ENCODE results near the gene LRRC43. TPM values are rescaled to one million over a fixed set of nuclear protein-coding genes. Genes with fewer than 3 reads are reported as not detected.

Gene LRRC43
- total RNA-seq, 2 donors from 2014 or later, result 0.53 to 0.57 TPM

GRCh38 chr12:122244565-122245371 lies 61.8 kb downstream of the LRRC43 start:
- TF ChIP-seq CTCF (IDR thresholded peaks at IDR 0.05), result no peak

GRCh38 chr12:122245553-122245952 lies 62.6 kb downstream of the LRRC43 start:
- no peaks in the 10 kb centered on the region for H3K9me3 ChIP-seq
- TF ChIP-seq CTCF (IDR thresholded peaks at IDR 0.05), result no peak
- H3K36me3 ChIP-seq, result peaks cover 4% of the 10 kb centered on the region
- no peak overlapping the region for H3K9ac ChIP-seq (ENCODE audit: low read depth in 2 of 2, low read length in 2 of 2)
- DNase-seq, result no peak
- H3K4me1 ChIP-seq, result no peaks in the 10 kb centered on the region
- intact Hi-C loops (cut with DNase I), result no loop called here
- no peak overlapping the region for H3K4me3 ChIP-seq
- no peaks in the 10 kb centered on the region for H3K27me3 ChIP-seq
- no peak overlapping the region for H3K27ac ChIP-seq

More at GRCh38 chr12:122244565-122245371, 61.8 kb downstream of the LRRC43 start:
- H3K4me1 ChIP-seq, result no peaks in the 10 kb centered on the region
- DNase-seq, result no peak
- no peak overlapping the region for H3K9ac ChIP-seq (ENCODE audit: low read depth in 2 of 2, low read length in 2 of 2)
- no peak overlapping the region for H3K4me3 ChIP-seq
- no peak overlapping the region for H3K27ac ChIP-seq
- H3K9me3 ChIP-seq, result no peaks in the 10 kb centered on the region
- H3K27me3 ChIP-seq, result no peaks in the 10 kb centered on the region
- intact Hi-C loops (cut with DNase I), result no loop called here
- H3K36me3 ChIP-seq, result peaks cover 4% of the 10 kb centered on the region

GRCh38 chr12:122250047-122250446 lies 67.1 kb downstream of the LRRC43 start:
- TF ChIP-seq CTCF (IDR thresholded peaks at IDR 0.05), result no peak
- no peaks in the 10 kb centered on the region for H3K9me3 ChIP-seq
- H3K27ac ChIP-seq, result no peak overlapping the region
- intact Hi-C loops (cut with DNase I), result no loop called here
- H3K36me3 ChIP-seq, result peaks cover 3% of the 10 kb centered on the region
- no peak overlapping the region for H3K9ac ChIP-seq (ENCODE audit: low read depth in 2 of 2, low read length in 2 of 2)
- H3K27me3 ChIP-seq, result no peaks in the 10 kb centered on the region
- no peaks in the 10 kb centered on the region for H3K4me1 ChIP-seq
- H3K4me3 ChIP-seq, result no peak overlapping the region
- no peak for DNase-seq

GRCh38 chr12:122250536-122250935 lies 67.6 kb downstream of the LRRC43 start:
- no peak overlapping the region for H3K9ac ChIP-seq (ENCODE audit: low read depth in 2 of 2, low read length in 2 of 2)
- H3K36me3 ChIP-seq, result peaks cover 3% of the 10 kb centered on the region
- no peak overlapping the region for H3K4me3 ChIP-seq
- no peak for TF ChIP-seq CTCF (IDR thresholded peaks at IDR 0.05)
- no peak overlapping the region for H3K27ac ChIP-seq
- H3K4me1 ChIP-seq, result no peaks in the 10 kb centered on the region
- H3K9me3 ChIP-seq, result no peaks in the 10 kb centered on the region
- no peak for DNase-seq
- no peaks in the 10 kb centered on the region for H3K27me3 ChIP-seq
- intact Hi-C loops (cut with DNase I), result no loop called here

Other genes with a start within 250 kb of the LRRC43 start
- 10 to 100 TPM in 1 of 2 donors, 1 to 10 TPM in 1; 7.0 to 10.0 TPM for gene BCL7A, start 161.2 kb upstream of the LRRC43 start, total RNA-seq
- 100 to 1,000 TPM; 158 to 201 TPM for gene MLXIP, start 104.4 kb upstream of the LRRC43 start, total RNA-seq
- not detected for gene IL31, start 8.9 kb upstream of the LRRC43 start, total RNA-seq
- gene B3GNT4, start 20.6 kb downstream of the LRRC43 start, total RNA-seq, result 1 to 10 TPM in 1 of 2 donors, under 1 TPM in 1; 0.69 to 1.7 TPM
- gene DIABLO, start 42.9 kb downstream of the LRRC43 start, total RNA-seq, result 10 to 100 TPM; 56.6 to 63.1 TPM
- 10 to 100 TPM; 18.6 to 24.0 TPM for gene VPS33A, start 83.4 kb downstream of the LRRC43 start, total RNA-seq
- 10 to 100 TPM; 35.4 to 65.8 TPM for gene CLIP1, start 239.5 kb downstream of the LRRC43 start, total RNA-seq

Data from colonic mucosa (tissue), 4 donors.